Embryonic facial prominence (tissue), 1 donor: ENCODE data around the gene RGS2.

ENCODE experiments used
- DNase-seq: peaks from one replicate; pipeline ENCODE4 v3.0.0-alpha.2; 2016; ENCODE audit errors: extremely low spot score

Gene RGS2

GRCh38 chr1:192830595-192831246, 21.9 kb downstream of the RGS2 start:
- no peak for DNase-seq

DNA sequence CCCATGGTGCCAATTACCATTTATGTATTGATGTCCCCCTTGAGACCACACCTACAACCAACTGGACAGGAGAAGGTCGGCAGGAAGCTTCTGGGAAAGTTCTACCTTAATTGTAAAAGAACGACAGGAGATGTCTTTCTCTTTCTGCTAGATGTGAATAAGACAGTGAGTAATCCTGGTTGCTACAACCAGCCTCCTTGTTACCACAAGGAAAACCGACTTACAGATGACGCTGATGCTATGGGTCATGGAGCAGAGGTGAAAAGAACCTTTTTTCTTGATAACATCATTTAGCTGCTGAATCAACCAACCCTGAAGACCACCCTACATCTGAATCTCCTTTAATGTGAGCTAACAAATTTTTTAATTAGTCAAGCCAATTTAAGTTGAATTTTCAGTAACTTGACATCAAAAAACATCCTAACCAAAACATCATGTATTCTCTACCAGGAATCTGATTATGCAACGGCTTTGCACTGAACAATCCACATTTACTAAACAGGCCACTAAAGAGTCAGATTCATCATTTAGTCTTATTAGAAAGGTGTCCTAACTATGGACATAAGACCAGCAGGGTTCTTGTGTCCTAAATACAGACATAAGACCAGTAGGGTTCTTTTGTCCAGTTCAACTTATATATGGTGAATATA, 23.0 kb downstream of the RGS2 start:
- DNase-seq, result no peak

GRCh38 chr1:192832492-192832891, 23.7 kb downstream of the RGS2 start:
- DNase-seq, result no peak

DNA sequence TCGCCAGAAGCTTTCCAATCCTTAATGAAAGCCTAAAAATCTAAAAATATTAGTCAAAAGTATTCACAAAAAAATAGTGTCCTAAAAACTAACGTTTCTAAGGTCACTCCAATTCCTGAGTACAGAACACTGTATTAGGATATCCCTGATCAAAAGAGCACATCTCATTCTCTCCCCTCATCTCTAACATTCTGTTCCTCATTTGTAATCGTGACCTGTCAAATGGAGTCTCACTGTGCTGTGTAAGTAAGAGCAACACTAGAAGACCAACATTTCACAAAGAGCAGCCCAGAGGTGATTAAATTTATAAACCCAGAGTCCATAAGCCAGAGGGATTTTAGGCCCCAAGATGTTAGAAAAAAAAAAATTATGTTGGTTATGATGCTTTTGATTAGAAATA, 26.3 kb downstream of the RGS2 start:
- no peak for DNase-seq

- DNase-seq, result no peak
These were observed 30.6 kb downstream of the RGS2 start for GRCh38 chr1:192839162-192840066.

DNA sequence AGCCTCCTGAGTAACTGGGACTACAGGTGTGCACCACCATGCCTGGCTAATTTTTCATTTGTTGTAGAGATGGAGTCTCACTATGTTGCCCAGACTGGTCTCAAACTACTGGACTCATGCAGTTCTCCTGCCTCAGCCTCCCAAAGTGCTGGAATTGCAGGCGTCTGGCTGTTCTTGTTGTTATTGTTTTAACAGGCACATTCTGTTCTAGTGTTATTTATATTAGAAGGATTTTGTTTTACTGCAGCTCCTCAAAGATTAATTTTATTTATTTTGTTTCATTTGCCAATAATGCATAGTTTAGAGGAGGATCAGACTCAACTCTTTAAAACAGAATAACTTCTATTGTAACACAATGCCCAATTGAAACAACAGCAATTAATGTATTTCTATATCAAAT, 35.5 kb downstream of the RGS2 start:
- DNase-seq, result no peak

DNA sequence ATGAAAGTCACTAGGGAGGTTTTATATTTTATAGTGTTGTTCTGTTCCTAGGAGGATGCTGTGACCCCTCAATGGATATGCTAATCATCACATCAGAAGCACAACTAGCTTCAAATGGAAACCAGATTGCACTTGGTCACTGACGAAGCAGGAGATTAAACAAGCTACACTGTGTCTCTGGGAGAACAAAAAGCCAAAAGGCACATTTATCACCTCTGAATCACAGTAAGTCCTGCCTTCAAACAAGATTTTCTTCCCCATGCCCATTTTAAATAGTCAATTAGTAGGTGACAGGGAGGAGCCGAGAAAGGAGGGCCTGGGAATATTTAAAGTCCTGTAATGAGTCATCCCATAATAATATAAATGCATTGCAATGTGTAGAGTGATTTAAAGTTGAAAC, 38.1 kb downstream of the RGS2 start:
- no peak for DNase-seq

GRCh38 chr1:192849011-192849410, 40.2 kb downstream of the RGS2 start:
- no peak for DNase-seq

DNA sequence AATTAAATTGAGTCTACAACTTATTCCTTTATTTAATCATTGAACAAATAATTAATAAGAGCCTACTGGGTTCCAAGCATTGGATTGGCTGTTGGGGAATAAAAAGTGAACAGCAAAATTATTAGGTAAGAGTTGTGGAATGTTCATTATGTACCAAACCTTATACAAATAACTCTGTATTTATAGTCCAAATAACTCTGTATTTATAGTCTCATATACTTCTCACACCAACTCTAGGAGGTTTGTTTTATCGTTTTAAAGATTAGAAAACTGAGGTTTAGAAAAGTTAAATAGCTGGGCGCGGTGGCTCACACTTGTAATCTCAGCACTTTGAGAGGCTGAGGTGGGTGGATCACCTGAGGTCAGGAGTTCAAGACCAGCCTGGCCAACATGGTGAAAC, 40.6 kb downstream of the RGS2 start:
- no peak for DNase-seq

DNA sequence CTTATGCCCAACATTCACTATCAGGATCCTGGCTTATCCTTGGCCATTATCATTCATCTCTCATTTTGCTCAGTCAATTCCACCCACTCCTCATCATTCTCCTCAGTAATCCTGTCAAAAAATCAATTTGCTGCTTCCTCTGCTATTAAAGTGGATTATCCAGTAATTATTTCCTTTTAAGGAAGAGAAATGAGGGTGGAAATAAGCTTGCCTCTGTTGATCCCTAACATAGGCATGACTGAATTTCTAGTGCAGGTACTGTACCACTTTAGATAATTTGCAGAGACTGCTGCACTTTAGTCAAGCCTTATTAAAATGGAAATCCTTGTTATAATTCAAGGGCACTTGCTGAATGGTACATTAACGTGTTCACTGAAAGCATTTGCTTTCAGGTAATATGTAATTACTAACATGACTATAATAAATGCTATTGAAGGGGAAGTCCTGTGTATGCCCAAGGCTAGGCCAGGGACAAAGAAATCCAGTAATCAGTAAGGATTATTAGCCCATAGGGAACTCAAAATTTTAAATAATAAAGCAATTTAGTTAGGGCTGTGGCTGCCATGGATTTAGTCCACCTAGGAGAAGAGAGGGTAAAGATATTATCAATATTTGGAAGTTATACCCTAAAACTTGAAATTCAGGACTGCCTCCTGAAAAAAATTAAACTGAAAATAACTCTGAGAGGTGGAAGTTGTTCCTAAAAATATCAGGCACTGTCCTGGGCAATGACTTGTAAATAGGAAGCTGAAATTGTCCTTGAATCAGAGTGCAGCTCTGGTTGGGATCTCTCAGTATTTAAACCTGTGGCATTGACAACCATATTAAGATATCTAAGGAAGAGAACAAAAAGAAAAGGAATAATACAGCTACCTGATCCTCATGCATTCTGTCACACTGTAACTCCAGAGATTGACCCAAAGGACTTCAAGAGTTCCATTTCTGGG, 43.4 kb downstream of the RGS2 start:
- DNase-seq, result no peak

- DNase-seq, result no peak
These were observed 49.6 kb downstream of the RGS2 start for GRCh38 chr1:192858456-192858855.

DNA sequence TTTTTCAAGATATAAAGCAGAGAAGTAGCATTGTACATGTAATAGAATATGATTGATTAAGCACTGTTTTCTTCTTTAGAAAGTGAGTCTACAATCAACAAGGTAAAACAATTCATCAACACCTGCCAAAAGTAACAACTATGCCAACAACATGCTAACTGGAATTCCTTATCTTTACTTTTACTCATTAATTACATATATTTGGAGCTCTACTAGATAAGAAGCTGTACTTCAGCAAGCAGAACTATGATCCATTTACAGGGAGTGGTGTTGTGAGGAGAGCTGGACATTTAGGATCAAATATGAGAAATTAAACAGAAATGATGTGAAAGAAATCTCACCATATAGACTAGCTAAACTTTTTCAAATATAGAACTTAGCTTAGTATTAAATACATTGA, 51.0 kb downstream of the RGS2 start:
- DNase-seq, result no peak

DNA sequence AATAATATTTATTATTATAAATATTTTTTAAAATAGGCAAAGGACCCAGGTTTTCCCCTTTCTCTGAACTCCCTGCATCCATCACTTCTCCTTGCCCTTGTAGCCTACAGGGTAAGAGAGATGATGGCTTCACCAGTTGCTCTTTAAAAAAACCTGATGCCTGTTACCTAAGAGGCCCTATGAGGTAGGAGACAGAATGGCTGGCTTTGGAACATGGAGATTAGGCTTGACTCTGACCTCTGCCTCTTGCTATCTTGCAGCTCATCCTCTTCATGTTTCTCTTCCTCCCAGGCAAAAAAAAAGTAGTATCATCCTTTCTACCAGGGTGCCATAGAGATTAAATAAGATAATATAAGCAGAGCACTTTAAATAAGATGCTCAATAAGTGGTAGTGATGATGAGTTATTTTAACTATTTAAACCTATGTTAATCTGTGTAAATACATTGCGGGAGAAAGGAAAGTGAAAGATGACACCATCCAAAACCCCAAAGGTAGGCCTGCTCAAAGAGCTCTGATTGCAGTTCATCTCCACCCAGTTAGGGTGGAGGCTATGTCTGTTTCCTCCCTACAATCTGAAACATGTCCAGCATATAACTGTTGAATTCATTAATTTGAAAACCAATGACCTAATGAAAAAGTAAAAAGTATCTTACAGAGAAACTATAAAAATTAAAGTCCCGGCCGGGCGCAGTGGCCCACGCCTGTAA, 51.8 kb downstream of the RGS2 start:
- DNase-seq, result no peak

DNA sequence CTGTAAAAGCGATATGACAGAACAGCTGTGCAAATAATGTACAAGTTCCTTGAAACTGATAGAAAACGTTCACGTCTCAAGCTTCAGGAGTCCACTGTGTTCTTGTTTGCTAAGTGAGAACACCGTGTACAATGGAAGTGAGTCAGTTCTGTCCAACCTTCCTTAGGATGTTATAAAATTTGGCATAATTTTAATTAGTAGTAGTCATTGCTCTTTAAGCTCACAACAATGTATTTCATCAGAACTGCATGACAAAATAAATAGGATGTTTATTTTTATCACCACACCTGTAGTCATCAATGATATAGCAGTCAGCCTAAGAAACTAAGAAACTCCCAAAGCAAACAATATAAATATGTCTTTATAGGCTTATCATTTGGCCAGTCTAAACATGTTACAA, 53.0 kb downstream of the RGS2 start:
- DNase-seq, result no peak
